Stimulated activated CD4-positive, alpha-beta T cell treated with anti-CD3 and anti-CD28 coated beads, Interleukin-1b, Interleukin-23, amount 100 ng/mL, for 24 hours (primary cell): ENCODE data around the gene STIM1.
A peak's percentile ranks its signal among the peaks of the same experiment; 100 is the strongest.
"Not testable (repeated sequence)": the region's sequence is repeated elsewhere in the genome, so short reads cannot be mapped to it uniquely, and the experiment has no call there.

Experiments
- DNase-seq, 4 experiments: peaks; one replicate each; pipeline ENCODE4 v3.0.0-alpha.2; 2020; ENCODE audit warnings: low read depth in 4 of 4, low spot score in 1 of 4

STIM1 gene

GRCh38 chr11:3879967-3880542 is 24.6 kb downstream of the STIM1 start:
- no peak for DNase-seq

- DNase-seq = no peak
Observed at GRCh38 chr11:3880724-3881123, 25.3 kb downstream of the STIM1 start.

GRCh38 chr11:3882655-3883054 is 27.2 kb downstream of the STIM1 start:
- DNase-seq = no peak

DNA sequence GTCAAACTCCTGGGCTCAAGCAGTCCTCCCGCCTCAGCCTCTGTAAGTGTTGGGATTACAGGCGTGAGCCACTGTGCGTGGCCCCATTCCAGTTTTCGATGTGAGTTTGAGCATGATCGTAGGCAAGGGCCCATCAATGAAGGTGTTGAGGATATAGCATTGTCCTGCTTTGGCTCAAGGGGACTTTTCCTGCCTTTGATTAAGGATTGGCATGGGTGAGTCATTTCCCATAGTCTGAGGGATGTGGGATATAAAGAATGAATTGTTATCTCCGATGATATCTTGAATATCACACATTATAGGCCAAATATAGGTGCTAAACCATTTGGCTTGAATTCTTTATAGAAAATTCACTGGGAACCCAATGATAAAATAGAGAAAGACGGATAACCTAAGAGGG is 30.4 kb downstream of the STIM1 start:
- no peak for DNase-seq

DNA sequence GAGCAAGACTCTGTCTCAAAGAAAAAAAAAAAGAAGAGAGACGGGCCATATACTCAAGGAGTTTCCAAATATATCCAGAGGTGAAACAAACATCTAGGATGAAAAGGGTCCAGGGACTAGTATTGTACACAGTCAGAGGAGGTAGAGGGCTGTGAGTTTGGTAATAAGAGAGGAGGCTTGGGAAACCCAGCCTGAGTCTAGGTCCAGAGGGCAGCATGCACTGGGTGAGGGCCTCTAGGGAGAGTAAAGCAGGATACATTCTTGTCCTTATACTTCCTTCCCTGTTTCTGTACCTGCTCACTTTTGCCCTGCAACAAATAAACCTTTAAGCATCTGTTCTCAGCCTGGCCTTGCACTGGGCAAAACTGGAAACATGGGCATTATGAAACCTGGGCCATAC is 31.5 kb downstream of the STIM1 start:
- DNase-seq = no peak

GRCh38 chr11:3888876-3889275 is 33.4 kb downstream of the STIM1 start:
- DNase-seq = no peak

DNA sequence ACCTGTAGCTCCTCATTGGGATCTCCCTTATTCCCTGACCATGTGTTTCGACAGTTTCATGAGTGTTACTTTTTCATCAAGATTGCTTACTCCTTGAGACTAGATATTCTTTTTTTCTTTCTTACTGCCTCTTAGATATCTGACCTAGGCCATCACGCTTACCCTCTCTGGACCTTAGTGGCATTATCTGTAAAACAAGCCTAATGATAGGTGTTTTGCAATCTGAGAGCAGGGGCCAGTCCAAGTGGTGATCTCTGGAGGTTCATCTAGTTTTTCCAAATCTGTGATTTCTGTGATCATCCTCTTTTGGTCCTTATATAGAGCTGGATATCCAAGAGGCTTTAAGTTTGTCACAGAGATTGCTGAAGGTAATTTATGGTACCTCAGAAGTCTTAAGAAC is 34.5 kb downstream of the STIM1 start:
- DNase-seq = no peak

GRCh38 chr11:3890806-3891205 is 35.3 kb downstream of the STIM1 start:
- no peak for DNase-seq

DNA sequence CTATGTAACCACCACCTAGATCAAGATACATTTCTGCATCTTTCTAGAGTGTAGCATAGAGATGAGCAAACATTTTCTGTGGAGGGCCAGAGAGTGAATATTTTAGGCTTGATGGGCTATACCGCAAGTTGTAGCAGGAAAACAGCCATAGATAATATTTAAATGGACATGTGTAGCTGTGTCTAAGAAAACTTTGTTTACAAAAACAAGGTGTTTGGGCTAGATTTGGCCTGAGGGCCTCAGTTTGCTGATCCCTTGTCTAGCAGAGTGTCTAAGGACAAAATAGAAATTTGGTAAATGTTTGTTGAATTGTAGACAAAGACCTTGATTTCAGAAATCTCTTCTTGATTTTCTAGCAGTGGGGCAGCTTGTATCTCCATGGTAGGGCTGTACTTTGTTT is 36.3 kb downstream of the STIM1 start:
- DNase-seq = no peak

DNA sequence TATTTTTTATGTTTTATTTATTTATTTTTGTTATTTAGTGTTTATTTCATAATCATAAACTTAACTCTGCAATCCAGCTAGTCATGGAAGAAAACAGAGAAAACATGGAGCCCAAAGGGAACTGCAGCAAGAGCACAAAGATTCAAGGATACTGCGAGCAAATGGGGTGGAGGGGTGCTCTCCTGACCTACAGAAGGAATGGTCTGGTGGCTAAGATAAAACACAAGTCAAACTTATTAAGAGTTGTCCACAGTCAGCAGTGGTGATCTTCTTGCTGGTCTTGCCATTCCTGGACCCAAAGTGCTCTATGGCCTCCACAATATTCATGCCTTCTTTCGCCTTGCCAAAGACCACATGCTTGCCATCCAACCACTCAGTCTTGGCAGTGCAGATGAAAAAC is 36.7 kb downstream of the STIM1 start:
- no peak for DNase-seq

- no peak for DNase-seq
Observed at GRCh38 chr11:3893311-3893710, 37.8 kb downstream of the STIM1 start.

- no peak for DNase-seq
Observed at GRCh38 chr11:3894128-3894731, 38.8 kb downstream of the STIM1 start.

GRCh38 chr11:3896644-3897043 is 41.2 kb downstream of the STIM1 start:
- DNase-seq = no peak

- DNase-seq = not testable (repeated sequence)
Observed at GRCh38 chr11:3900230-3900629, 44.8 kb downstream of the STIM1 start.

GRCh38 chr11:3901249-3902025 is 46.0 kb downstream of the STIM1 start:
- no peak for DNase-seq

GRCh38 chr11:3902441-3902840 is 47.0 kb downstream of the STIM1 start:
- no peak for DNase-seq

- no peak for DNase-seq
Observed at GRCh38 chr11:3903207-3903896, 47.9 kb downstream of the STIM1 start.

- DNase-seq = no peak
Observed at GRCh38 chr11:3904228-3904627, 48.8 kb downstream of the STIM1 start.

DNA sequence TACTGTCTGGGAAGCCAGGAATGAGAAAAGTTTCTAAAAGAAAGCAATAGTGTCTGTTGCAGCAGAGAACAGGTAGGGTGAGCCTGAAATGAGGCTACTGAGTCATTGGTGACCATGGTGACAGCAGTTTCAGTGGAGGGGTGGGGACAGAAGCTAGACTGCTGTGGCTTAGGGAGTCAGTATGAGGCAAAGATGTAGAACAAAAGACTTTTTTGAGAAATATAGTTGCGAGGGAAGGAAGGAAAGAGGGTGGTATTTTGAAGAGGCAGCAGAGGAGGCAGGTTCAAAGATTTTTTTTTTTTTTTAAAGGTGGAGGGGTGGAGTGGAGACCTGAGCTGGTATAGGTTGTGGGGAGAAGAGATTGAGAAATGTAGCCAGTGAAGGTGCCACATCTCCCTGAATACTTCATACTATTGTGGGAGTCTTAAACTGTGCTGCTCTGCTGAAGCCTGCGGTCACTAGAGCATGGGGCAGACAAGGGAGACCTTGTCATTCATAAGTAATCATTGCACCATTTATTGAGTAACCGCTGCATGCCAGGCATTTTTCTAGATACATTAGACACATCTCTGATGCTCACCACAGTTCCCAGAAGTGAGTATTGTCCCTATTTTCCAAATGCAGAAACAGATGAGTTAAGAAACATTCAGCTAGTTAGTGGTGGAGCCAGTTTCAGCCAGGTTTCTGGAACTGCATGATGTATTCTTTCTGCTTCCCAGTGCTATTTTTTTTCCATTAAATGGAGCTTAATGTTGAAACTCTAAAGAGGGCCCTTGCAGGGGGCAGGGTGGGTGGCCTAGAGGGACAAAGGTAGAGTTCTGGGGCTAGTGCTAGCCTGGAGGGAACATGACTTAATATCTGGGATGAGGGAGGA is 49.9 kb downstream of the STIM1 start:
- DNase-seq = peak; percentile 20 to 56 (median 48)

- DNase-seq = no peak
Observed at GRCh38 chr11:3906166-3906565, 50.7 kb downstream of the STIM1 start.

GRCh38 chr11:3907590-3907989 is 52.1 kb downstream of the STIM1 start:
- no peak for DNase-seq
